ENCODE measurements around the gene SMOC2.

DNA sequence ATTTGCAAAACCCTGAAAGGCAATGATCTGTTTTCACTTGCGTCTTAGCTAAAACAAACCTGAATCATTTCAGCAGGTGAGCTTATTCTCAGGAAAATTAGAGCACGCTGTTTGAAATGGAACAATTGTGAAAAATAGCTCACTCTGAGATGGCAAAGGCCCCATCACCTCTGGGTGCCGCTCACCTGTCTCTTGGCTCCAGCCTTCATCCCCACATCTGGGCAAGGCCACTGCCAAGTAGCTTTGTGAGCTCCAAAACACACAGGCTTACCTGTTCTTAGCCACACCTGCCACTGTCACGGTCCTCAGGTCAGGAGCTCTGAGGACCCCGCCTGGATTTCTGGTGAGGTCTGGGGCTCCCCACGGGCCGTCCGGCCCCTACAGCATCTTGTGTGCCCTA is 66.7 kb downstream of the SMOC2 start:
- TF ChIP-seq, protein P1, sequence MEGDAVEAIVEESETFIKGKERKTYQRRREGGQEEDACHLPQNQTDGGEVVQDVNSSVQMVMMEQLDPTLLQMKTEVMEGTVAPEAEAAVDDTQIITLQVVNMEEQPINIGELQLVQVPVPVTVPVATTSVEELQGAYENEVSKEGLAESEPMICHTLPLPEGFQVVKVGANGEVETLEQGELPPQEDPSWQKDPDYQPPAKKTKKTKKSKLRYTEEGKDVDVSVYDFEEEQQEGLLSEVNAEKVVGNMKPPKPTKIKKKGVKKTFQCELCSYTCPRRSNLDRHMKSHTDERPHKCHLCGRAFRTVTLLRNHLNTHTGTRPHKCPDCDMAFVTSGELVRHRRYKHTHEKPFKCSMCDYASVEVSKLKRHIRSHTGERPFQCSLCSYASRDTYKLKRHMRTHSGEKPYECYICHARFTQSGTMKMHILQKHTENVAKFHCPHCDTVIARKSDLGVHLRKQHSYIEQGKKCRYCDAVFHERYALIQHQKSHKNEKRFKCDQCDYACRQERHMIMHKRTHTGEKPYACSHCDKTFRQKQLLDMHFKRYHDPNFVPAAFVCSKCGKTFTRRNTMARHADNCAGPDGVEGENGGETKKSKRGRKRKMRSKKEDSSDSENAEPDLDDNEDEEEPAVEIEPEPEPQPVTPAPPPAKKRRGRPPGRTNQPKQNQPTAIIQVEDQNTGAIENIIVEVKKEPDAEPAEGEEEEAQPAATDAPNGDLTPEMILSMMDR (IDR thresholded peaks at IDR 0.05; ENCODE audit: poor library complexity) = no peak
- no peak for TF ChIP-seq EZH2 (IDR thresholded peaks at IDR 0.05; ENCODE audit: borderline replicate concordance)
